H9 (cell line): ENCODE results near the gene CEACAM4. TPM values are rescaled to one million over a fixed set of nuclear protein-coding genes. Genes with fewer than 3 reads are reported as not detected.

Source experiments
- DNase-seq: peaks from one replicate; pipeline ENCODE4 v3.0.0-alpha.2; 2017
- H2AFZ ChIP-seq: one replicate; pipeline ENCODE4 v1.6.1; 2013; ENCODE audit warnings: mild to moderate bottlenecking, low read length, control low read depth, moderate library complexity
- H2AK5ac ChIP-seq: 2 replicates; pipeline ENCODE4 v1.6.1; 2013; ENCODE audit warnings: low read length, control low read depth, mixed read lengths; ENCODE audit not compliant: insufficient read length
- H2BK120ac ChIP-seq: one replicate; pipeline ENCODE4 v1.6.1; 2013; ENCODE audit warnings: low read depth, mild to moderate bottlenecking, low read length, control low read depth, inconsistent platforms; ENCODE audit not compliant: poor library complexity, severe bottlenecking
- H2BK12ac ChIP-seq: 2 replicates; pipeline ENCODE4 v1.6.1; 2013; ENCODE audit warnings: low read length, control low read depth, mixed read lengths, low read depth; ENCODE audit not compliant: insufficient read length
- H2BK15ac ChIP-seq: 2 replicates; pipeline ENCODE4 v1.6.1; 2013; ENCODE audit warnings: low read depth, low read length, control low read depth
- H2BK20ac ChIP-seq: one replicate; pipeline ENCODE4 v1.6.1; 2013; ENCODE audit warnings: low read depth, mild to moderate bottlenecking, low read length, control low read depth, inconsistent platforms; ENCODE audit not compliant: poor library complexity, severe bottlenecking
- H2BK5ac ChIP-seq: 2 replicates; pipeline ENCODE4 v1.6.1; 2013; ENCODE audit warnings: low read length, control low read depth, mixed read lengths; ENCODE audit not compliant: insufficient read length
- H3K14ac ChIP-seq: 2 replicates; pipeline ENCODE4 v1.6.1; 2013; ENCODE audit warnings: low read length, control low read depth; ENCODE audit not compliant: insufficient read depth
- H3K18ac ChIP-seq: 2 replicates; pipeline ENCODE4 v1.6.1; 2013; ENCODE audit warnings: low read depth, mild to moderate bottlenecking, mixed read lengths, low read length, control low read depth; ENCODE audit not compliant: insufficient read length
- H3K23ac ChIP-seq: 2 replicates; pipeline ENCODE4 v1.6.1; 2013; ENCODE audit warnings: low read length, control low read depth, mixed read lengths, low read depth; ENCODE audit not compliant: insufficient read length
- H3K23me2 ChIP-seq: 2 replicates; pipeline ENCODE4 v1.6.1; 2013; ENCODE audit warnings: low read depth, mild to moderate bottlenecking, mixed read lengths, low read length, control low read depth; ENCODE audit not compliant: insufficient read length, poor library complexity, severe bottlenecking
- H3K27ac ChIP-seq: 2 replicates; pipeline ENCODE4 v1.5.1; 2013; ENCODE audit warnings: low read length, control low read depth, mixed read lengths, low read depth; ENCODE audit not compliant: insufficient read length
- H3K27me3 ChIP-seq: 2 replicates; pipeline ENCODE4 v1.6.1; 2013; ENCODE audit warnings: low read length, control low read depth, inconsistent platforms; ENCODE audit not compliant: insufficient read depth
- H3K4ac ChIP-seq: 2 replicates; pipeline ENCODE4 v1.6.1; 2013; ENCODE audit warnings: low read depth, mild to moderate bottlenecking, control low read depth, inconsistent platforms, low read length, moderate library complexity
- H3K4me1 ChIP-seq: 2 replicates; pipeline ENCODE4 v1.6.1; 2013; ENCODE audit warnings: low read length, control low read depth, inconsistent platforms; ENCODE audit not compliant: insufficient read depth
- H3K4me2 ChIP-seq: 2 replicates; pipeline ENCODE4 v1.6.1; 2013; ENCODE audit warnings: low read length, control low read depth, mixed read lengths; ENCODE audit not compliant: insufficient read length, insufficient read depth
- H3K56ac ChIP-seq: 2 replicates; pipeline ENCODE4 v1.6.1; 2013; ENCODE audit warnings: low read depth, mild to moderate bottlenecking, mixed read lengths, low read length, control low read depth; ENCODE audit not compliant: insufficient read length
- H3K79me1 ChIP-seq: 2 replicates; pipeline ENCODE4 v1.6.1; 2013; ENCODE audit warnings: low read depth, mild to moderate bottlenecking, moderate library complexity, low read length, control low read depth, inconsistent platforms; ENCODE audit not compliant: insufficient read depth, poor library complexity, severe bottlenecking
- H3K79me2 ChIP-seq: 2 replicates; pipeline ENCODE4 v1.6.1; 2013; ENCODE audit warnings: low read length, control low read depth, inconsistent platforms; ENCODE audit not compliant: insufficient read depth
- H3K9ac ChIP-seq: 2 replicates; pipeline ENCODE4 v1.6.1; 2013; ENCODE audit warnings: low read length, control low read depth, mixed read lengths; ENCODE audit not compliant: insufficient read length; ENCODE audit errors: extremely low read depth
- H3K9me3 ChIP-seq: one replicate; pipeline ENCODE4 v1.6.1; 2013; ENCODE audit warnings: low read depth, low read length, inconsistent platforms; ENCODE audit not compliant: control insufficient read depth
- H3T11ph ChIP-seq: one replicate; pipeline ENCODE4 v1.6.1; 2013; ENCODE audit warnings: mild to moderate bottlenecking, low read length, control low read depth, inconsistent platforms
- H4K20me1 ChIP-seq: one replicate; pipeline ENCODE4 v1.6.1; 2013; ENCODE audit not compliant: control insufficient read depth, insufficient read length, insufficient read depth
- H4K5ac ChIP-seq: 2 replicates; pipeline ENCODE4 v1.6.1; 2013; ENCODE audit warnings: low read depth, mild to moderate bottlenecking, mixed read lengths, low read length, control low read depth; ENCODE audit not compliant: insufficient read length
- H4K8ac ChIP-seq: replicated peaks from 2 replicates; pipeline ENCODE4 v1.6.1; 2013; ENCODE audit warnings: low read length, control low read depth, mixed read lengths, low read depth; ENCODE audit not compliant: insufficient read length
- H4K91ac ChIP-seq: 2 replicates; pipeline ENCODE4 v1.6.1; 2013; ENCODE audit warnings: low read depth, mild to moderate bottlenecking, moderate library complexity, mixed read lengths, low read length, control low read depth; ENCODE audit not compliant: insufficient read length
- H3K27ac Mint-ChIP-seq, 3 experiments: 2 replicates in 2 of 3; 3 replicates in 1 of 3; pipeline ENCODE4 v1.8.0; 2020 to 2021; ENCODE audit warnings: mixed read lengths in 3 of 3, mild to moderate bottlenecking in 1 of 3, moderate library complexity in 1 of 3
- H3K27me3 Mint-ChIP-seq: 2 replicates; pipeline ENCODE4 v1.8.0; 2021; ENCODE audit warnings: low read depth, mild to moderate bottlenecking, moderate library complexity, mixed read lengths
- H3K36me3 Mint-ChIP-seq, 3 experiments: 2 replicates in 2 of 3; 3 replicates in 1 of 3; pipeline ENCODE4 v1.8.0; 2020 to 2021; ENCODE audit warnings: low read depth in 3 of 3, mixed read lengths in 3 of 3; ENCODE audit not compliant: insufficient read depth in 1 of 3
- H3K4me1 Mint-ChIP-seq, 2 experiments: 2 replicates each; pipeline ENCODE4 v1.8.0; 2020; ENCODE audit warnings: mixed read lengths in 2 of 2
- H3K4me3 Mint-ChIP-seq, 2 experiments: 2 replicates in 1 of 2; 3 replicates in 1 of 2; pipeline ENCODE4 v1.8.0; 2020 to 2021; ENCODE audit warnings: mild to moderate bottlenecking in 2 of 2, mixed read lengths in 2 of 2, moderate library complexity in 1 of 2
- H3K9me3 Mint-ChIP-seq, 2 experiments: 2 replicates in 1 of 2; 3 replicates in 1 of 2; pipeline ENCODE4 v1.8.0; 2020; ENCODE audit warnings: mild to moderate bottlenecking in 2 of 2, mixed read lengths in 2 of 2, moderate library complexity in 1 of 2
- CTCF ChIP-seq: fragments of 200-600 bp; sonication (generic); conservative IDR thresholded peaks from 3 replicates; pipeline ENCODE4 v1.8.0; 2021; ENCODE audit warnings: antibody characterized with exemption, mild to moderate bottlenecking
- WGBS: extraction: QIAGEN DNeasy Blood & Tissue Kit; methylation state at CpG from one replicate; pipeline ENCODE4 v1.1.7; 2013; ENCODE audit warnings: missing lambda C conversion rate, low lambda C conversion rate, mixed read lengths; ENCODE audit not compliant: insufficient read length; ENCODE audit errors: extremely low coverage; 5-methylcytosine and 5-hydroxymethylcytosine counted together
- total RNA-seq: library from RNA; stranded (reverse); gene quantifications from 2 replicates; pipeline ENCODE4 v1.2.1, GENCODE V29; 2021

The CEACAM4 gene
- total RNA-seq, 1 experiment from 2014 or later, result not detected

DNA sequence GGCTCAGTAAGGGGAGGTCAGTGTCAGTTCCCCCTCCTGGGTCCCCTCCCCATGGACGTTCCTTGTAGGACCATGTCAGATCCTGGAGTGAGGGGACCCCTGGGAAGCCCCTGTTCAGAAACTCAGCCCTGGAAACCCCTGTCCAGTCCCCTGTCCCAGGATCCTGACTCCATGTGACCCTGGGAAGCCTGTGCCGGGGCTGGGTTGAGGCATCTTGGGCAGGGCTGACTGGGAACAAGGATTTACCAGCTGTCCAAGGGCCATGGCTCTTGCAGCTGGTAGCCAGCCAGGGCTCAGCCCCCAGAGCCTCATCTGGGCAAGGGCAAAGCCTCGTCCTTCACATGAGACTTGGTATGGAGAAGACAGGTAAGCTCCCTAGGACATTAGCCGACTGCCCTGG is 25.1 kb downstream of the CEACAM4 start:
- Histone ChIP-seq H2BK120ac (no peak overlapping the region), H2BK5ac (no peak overlapping the region), H3K79me2 (no peaks in the 10 kb centered on the region), H3K23me2 (no peaks in the 10 kb centered on the region), H3K14ac (no peak overlapping the region), H4K8ac (no peak overlapping the region), H3K4me2 (no peak overlapping the region), H3T11ph (no peak overlapping the region), H3K27ac (no peak overlapping the region), H3K18ac (no peak overlapping the region), H4K91ac (no peak overlapping the region), H4K5ac (no peak overlapping the region), H3K79me1 (no peaks in the 10 kb centered on the region), H2BK15ac (no peak overlapping the region), H3K56ac (no peak overlapping the region), H3K9ac (no peak overlapping the region), H3K4me1 (no peaks in the 10 kb centered on the region), H3K23ac (no peak overlapping the region), H3K4ac (no peak overlapping the region), H2BK12ac (no peak overlapping the region), H2AFZ (no peak overlapping the region), H2BK20ac (no peak overlapping the region), H4K20me1 (no peaks in the 10 kb centered on the region), H3K27me3 (peaks cover 3% of the 10 kb centered on the region; the same call in 1 of the 2 replicates), H2AK5ac (no peak overlapping the region), H3K9me3 (peaks cover 24% of the 10 kb centered on the region)
- Mint-ChIP-seq H3K27ac (no peak overlapping the region), H3K4me3 (no peak overlapping the region), H3K27me3 (no peaks in the 10 kb centered on the region), H3K36me3 (peaks cover 0 to 14% (median 4%) of the 10 kb centered on the region in 3 experiments; a peak in 4 of 7 replicates), H3K9me3 (peaks cover 70 to 84% of the 10 kb centered on the region in 2 experiments), H3K4me1 (no peaks in the 10 kb centered on the region)
- no CpG with 5 or more reads among the region's 4 CpGs for WGBS
- no peak for TF ChIP-seq CTCF
- DNase-seq, result no peak
